ENCODE data around the gene PSMD2.

DNA sequence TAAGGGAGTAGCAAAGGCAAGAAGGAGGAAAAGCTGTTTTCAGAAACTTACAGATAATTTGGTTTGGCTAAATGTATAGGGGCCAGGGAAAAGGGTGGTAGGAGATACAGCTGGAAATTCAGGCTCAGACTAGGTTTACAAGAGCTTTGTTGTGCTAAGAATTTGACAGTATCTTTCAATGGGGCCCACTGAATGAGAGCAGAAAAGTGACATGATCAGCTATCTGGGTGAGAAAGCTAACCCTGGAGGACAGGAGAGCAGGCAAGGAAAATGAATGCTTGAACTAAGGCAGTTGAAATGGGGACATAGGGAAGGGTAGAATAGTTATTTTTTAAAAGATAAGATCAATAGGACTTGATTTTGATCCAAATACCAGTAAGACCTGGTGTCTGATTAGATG lies 12.6 kb downstream of the PSMD2 start:
- TF ChIP-seq, protein P1, sequence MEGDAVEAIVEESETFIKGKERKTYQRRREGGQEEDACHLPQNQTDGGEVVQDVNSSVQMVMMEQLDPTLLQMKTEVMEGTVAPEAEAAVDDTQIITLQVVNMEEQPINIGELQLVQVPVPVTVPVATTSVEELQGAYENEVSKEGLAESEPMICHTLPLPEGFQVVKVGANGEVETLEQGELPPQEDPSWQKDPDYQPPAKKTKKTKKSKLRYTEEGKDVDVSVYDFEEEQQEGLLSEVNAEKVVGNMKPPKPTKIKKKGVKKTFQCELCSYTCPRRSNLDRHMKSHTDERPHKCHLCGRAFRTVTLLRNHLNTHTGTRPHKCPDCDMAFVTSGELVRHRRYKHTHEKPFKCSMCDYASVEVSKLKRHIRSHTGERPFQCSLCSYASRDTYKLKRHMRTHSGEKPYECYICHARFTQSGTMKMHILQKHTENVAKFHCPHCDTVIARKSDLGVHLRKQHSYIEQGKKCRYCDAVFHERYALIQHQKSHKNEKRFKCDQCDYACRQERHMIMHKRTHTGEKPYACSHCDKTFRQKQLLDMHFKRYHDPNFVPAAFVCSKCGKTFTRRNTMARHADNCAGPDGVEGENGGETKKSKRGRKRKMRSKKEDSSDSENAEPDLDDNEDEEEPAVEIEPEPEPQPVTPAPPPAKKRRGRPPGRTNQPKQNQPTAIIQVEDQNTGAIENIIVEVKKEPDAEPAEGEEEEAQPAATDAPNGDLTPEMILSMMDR (IDR thresholded peaks at IDR 0.05): no peak
- no peak for TF ChIP-seq POLR2A (IDR thresholded peaks at IDR 0.05)
- no peak for TF ChIP-seq POLR2AphosphoS5 (IDR thresholded peaks at IDR 0.05)

All from transverse colon (tissue), 4 donors.